DOHH2 (cell line): ENCODE results near the gene SMAD3.

Experiments
- EZH2phosphoT487 ChIP-seq: fragments of 200-600 bp; sonication (generic); IDR thresholded peaks from 2 replicates; pipeline ENCODE4 v1.6.1; 2017; ENCODE audit warnings: borderline replicate concordance, mild to moderate bottlenecking, antibody characterized with exemption, low read length, moderate library complexity, mixed read lengths
- TF ChIP-seq, protein P1 (sequence below): fragments of 200-600 bp; sonication (generic); IDR thresholded peaks from one replicate; pipeline ENCODE4 v1.5.1; 2014; ENCODE audit warnings: antibody characterized with exemption, mild to moderate bottlenecking, low read depth, low read length; ENCODE audit not compliant: poor library complexity, severe bottlenecking

DNA sequence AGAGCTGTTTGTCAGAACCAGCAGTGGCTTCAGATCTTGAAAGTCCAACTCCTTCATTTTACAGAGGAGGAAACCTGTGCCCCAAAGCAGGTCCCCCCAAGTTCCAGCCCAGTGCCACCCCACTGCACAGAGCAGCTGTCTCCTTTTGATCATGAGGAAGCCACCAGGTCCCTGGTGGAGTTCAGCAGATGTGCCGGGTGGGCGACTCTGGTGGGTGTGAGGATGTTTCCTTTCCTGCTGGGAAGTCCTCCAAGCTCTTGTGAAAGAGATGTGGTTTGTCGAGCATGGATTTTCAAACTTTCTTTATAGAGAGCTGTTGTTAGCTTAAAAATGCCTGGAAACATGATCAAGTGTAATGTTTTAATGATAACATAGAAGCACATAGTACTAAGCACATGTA lies 52.0 kb downstream of the SMAD3 start:
- TF ChIP-seq, protein P1, sequence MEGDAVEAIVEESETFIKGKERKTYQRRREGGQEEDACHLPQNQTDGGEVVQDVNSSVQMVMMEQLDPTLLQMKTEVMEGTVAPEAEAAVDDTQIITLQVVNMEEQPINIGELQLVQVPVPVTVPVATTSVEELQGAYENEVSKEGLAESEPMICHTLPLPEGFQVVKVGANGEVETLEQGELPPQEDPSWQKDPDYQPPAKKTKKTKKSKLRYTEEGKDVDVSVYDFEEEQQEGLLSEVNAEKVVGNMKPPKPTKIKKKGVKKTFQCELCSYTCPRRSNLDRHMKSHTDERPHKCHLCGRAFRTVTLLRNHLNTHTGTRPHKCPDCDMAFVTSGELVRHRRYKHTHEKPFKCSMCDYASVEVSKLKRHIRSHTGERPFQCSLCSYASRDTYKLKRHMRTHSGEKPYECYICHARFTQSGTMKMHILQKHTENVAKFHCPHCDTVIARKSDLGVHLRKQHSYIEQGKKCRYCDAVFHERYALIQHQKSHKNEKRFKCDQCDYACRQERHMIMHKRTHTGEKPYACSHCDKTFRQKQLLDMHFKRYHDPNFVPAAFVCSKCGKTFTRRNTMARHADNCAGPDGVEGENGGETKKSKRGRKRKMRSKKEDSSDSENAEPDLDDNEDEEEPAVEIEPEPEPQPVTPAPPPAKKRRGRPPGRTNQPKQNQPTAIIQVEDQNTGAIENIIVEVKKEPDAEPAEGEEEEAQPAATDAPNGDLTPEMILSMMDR, result no peak
- TF ChIP-seq EZH2phosphoT487, result no peak
